IMR-90 (cell line): Measurements from ENCODE around the gene ANTXR1. TPM values are rescaled to one million over a fixed set of nuclear protein-coding genes. Genes with fewer than 3 reads are reported as not detected.

ENCODE experiments used
- ATAC-seq: fragments of 200-7000 bp; cut with Tn5 transposase; 2 replicates; pipeline ENCODE4 v1.9.1; 2020; ENCODE audit warnings: low read depth, mild to moderate bottlenecking, moderate library complexity
- BruUV-seq: library from RNA; stranded (reverse); fragments of 400-500 nt; replicated peaks from 2 replicates; lab custom pipeline; 2021; lab: Mats Ljungman, UMichigan
- CTCF ChIA-PET: fragments of 300-600 bp; formaldehyde crosslinking; extraction: SDS; loops from one replicate; lab custom pipeline; 2021; ENCODE audit warnings: antibody characterized with exemption; lab: Yijun Ruan, JAX
- POLR2A ChIA-PET: fragments of 300-600 bp; sonication (Branson Sonifier 250); formaldehyde crosslinking; loops from one replicate; lab custom pipeline; 2022; ENCODE audit warnings: antibody characterized with exemption; ENCODE audit not compliant: unreplicated experiment; lab: Charles Lee
- DNase-seq: peaks from one replicate; pipeline ENCODE4 v3.0.0; 2013
- H2AFZ ChIP-seq: replicated peaks from 2 replicates; pipeline ENCODE3; 2013; ENCODE audit warnings: low read length, mild to moderate bottlenecking; ENCODE audit not compliant: poor library complexity
- H2AK5ac ChIP-seq: 2 replicates; pipeline ENCODE4 v1.6.1; 2013; ENCODE audit warnings: low read depth, low read length, inconsistent platforms
- H2AK9ac ChIP-seq: replicated peaks from 2 replicates; pipeline ENCODE3; 2013; ENCODE audit warnings: mild to moderate bottlenecking, low read depth, low read length, moderate library complexity; ENCODE audit not compliant: poor library complexity
- H2BK120ac ChIP-seq: 2 replicates; pipeline ENCODE4 v1.6.1; 2013; ENCODE audit warnings: low read depth, low read length, inconsistent platforms
- H2BK15ac ChIP-seq: 3 replicates; pipeline ENCODE4 v1.6.1; 2013; ENCODE audit warnings: low read depth, low read length, inconsistent platforms
- H2BK20ac ChIP-seq: 2 replicates; pipeline ENCODE4 v1.6.1; 2013; ENCODE audit warnings: low read depth, mild to moderate bottlenecking, inconsistent platforms, low read length, moderate library complexity
- H2BK5ac ChIP-seq: 2 replicates; pipeline ENCODE4 v1.6.1; 2013; ENCODE audit warnings: mild to moderate bottlenecking, low read depth, low read length, inconsistent platforms; ENCODE audit not compliant: poor library complexity, severe bottlenecking
- H3K14ac ChIP-seq: replicated peaks from 2 replicates; pipeline ENCODE4 v1.6.1; 2013; ENCODE audit warnings: low read depth, low read length, inconsistent platforms
- H3K18ac ChIP-seq: 2 replicates; pipeline ENCODE4 v1.6.1; 2013; ENCODE audit warnings: low read depth, low read length, control low read depth
- H3K23ac ChIP-seq: 2 replicates; pipeline ENCODE4 v1.6.1; 2013; ENCODE audit warnings: low read depth, low read length, inconsistent platforms
- H3K27ac ChIP-seq: 2 replicates; pipeline ENCODE4 v1.5.1; 2013; ENCODE audit warnings: mild to moderate bottlenecking, control low read depth, low read length; ENCODE audit not compliant: insufficient read depth
- H3K27me3 ChIP-seq: 2 replicates; pipeline ENCODE4 v1.6.1; 2013; ENCODE audit warnings: low read length; ENCODE audit not compliant: control insufficient read depth, insufficient read depth
- H3K36me3 ChIP-seq: 2 replicates; pipeline ENCODE4 v1.6.1; 2013; ENCODE audit warnings: low read length, mixed read lengths; ENCODE audit not compliant: control insufficient read depth, insufficient read depth
- H3K4ac ChIP-seq: 2 replicates; pipeline ENCODE4 v1.6.1; 2013; ENCODE audit warnings: low read depth, low read length, inconsistent platforms
- H3K4me1 ChIP-seq: 2 replicates; pipeline ENCODE4 v1.6.1; 2013; ENCODE audit warnings: low read length, mixed read lengths; ENCODE audit not compliant: control insufficient read depth, insufficient read depth
- H3K4me2 ChIP-seq: 2 replicates; pipeline ENCODE4 v1.6.1; 2013; ENCODE audit warnings: low read depth, mild to moderate bottlenecking, control low read depth, low read length, moderate library complexity
- H3K4me3 ChIP-seq: 2 replicates; pipeline ENCODE4 v1.5.1; 2013; ENCODE audit warnings: low read depth, mild to moderate bottlenecking, control low read depth, low read length, moderate library complexity; ENCODE audit not compliant: insufficient read depth
- H3K56ac ChIP-seq: 2 replicates; pipeline ENCODE4 v1.6.1; 2013; ENCODE audit warnings: low read length, inconsistent platforms; ENCODE audit not compliant: insufficient read depth; ENCODE audit errors: extremely low read depth
- H3K79me1 ChIP-seq, 2 experiments: 2 replicates each; pipeline ENCODE4 v1.6.1; 2013; ENCODE audit warnings: low read length in 2 of 2, inconsistent platforms in 1 of 2, low read depth in 1 of 2
- H3K9ac ChIP-seq: 2 replicates; pipeline ENCODE4 v1.6.1; 2013; ENCODE audit warnings: low read depth, low read length, control low read depth
- H3K9me1 ChIP-seq: 2 replicates; pipeline ENCODE4 v1.6.1; 2013; ENCODE audit warnings: low read length, inconsistent platforms; ENCODE audit not compliant: insufficient read depth
- H3K9me3 ChIP-seq: 2 replicates; pipeline ENCODE4 v1.6.1; 2013; ENCODE audit warnings: low read length; ENCODE audit not compliant: control insufficient read depth, insufficient read depth
- H4K20me1 ChIP-seq: 2 replicates; pipeline ENCODE4 v1.6.1; 2013; ENCODE audit warnings: low read length, inconsistent platforms; ENCODE audit not compliant: insufficient read depth
- H4K5ac ChIP-seq: 2 replicates; pipeline ENCODE4 v1.6.1; 2013; ENCODE audit warnings: mild to moderate bottlenecking, low read depth, low read length, control low read depth
- H4K8ac ChIP-seq, 2 experiments: 2 replicates each; pipeline ENCODE4 v1.6.1; 2013; ENCODE audit warnings: low read depth in 2 of 2, low read length in 2 of 2, control low read depth in 1 of 2, inconsistent platforms in 1 of 2
- H4K91ac ChIP-seq: 2 replicates; pipeline ENCODE4 v1.6.1; 2013; ENCODE audit warnings: low read depth, low read length, inconsistent platforms; ENCODE audit not compliant: insufficient read depth
- CHD1 ChIP-seq: IDR thresholded peaks from 2 replicates; pipeline ENCODE4 v1.6.1; 2012; ENCODE audit warnings: low read depth, low read length, improper control_type of control experiment
- FOS ChIP-seq: fragments of 150-350 bp; IDR thresholded peaks from 2 replicates; pipeline ENCODE4 v1.6.1; 2016; ENCODE audit warnings: low read depth, low read length
- MAZ ChIP-seq: IDR thresholded peaks from 2 replicates; pipeline ENCODE4 v1.6.1; 2012; ENCODE audit warnings: low read depth, mild to moderate bottlenecking, low read length, improper control_type of control experiment, moderate library complexity, borderline replicate concordance
- MXI1 ChIP-seq: IDR thresholded peaks from 2 replicates; pipeline ENCODE4 v1.6.1; 2012; ENCODE audit warnings: low read depth, mild to moderate bottlenecking, low read length, moderate library complexity, borderline replicate concordance
- RAD21 ChIP-seq: IDR thresholded peaks from 2 replicates; pipeline ENCODE4 v1.6.1; 2012; ENCODE audit warnings: low read length, improper control_type of control experiment
- SMC3 ChIP-seq: fragments of 150-350 bp; IDR thresholded peaks from 2 replicates; pipeline ENCODE4 v1.6.1; 2016; ENCODE audit warnings: low read depth, mild to moderate bottlenecking, antibody characterized with exemption, low read length, moderate library complexity
- WGBS, 2 experiments: methylation state at CpG; one replicate each; pipeline versions ENCODE4 v1.1.5 to v1.1.7; 2013; ENCODE audit warnings: missing lambda C conversion rate in 2 of 2; ENCODE audit not compliant: insufficient read length in 1 of 2; ENCODE audit errors: extremely low coverage in 2 of 2; 5-methylcytosine and 5-hydroxymethylcytosine counted together
- dilution Hi-C: fragments of 300-500 bp; cut with HindIII; formaldehyde crosslinking; loops from one replicate; pipeline ENCODE4 v1.14.3; 2018; ENCODE audit warnings: low sequenced_read_pairs; ENCODE audit not compliant: unreplicated experiment
- in situ Hi-C: fragments of 300-500 bp; cut with MboI; formaldehyde crosslinking; loops from 3 replicates; pipeline ENCODE4 v1.14.3; 2019; ENCODE audit warnings: low sequenced_read_pairs, inconsistent platforms, mixed read lengths
- intact Hi-C: fragments of 100-400 bp; cut with micrococcal nuclease; formaldehyde crosslinking; loops from 2 replicates; pipeline ENCODE4 v1.10.0; 2022
- polyA plus RNA-seq, 3 experiments: library from polyadenylated mRNA; depleted of rRNA; stranded (reverse); fragments of >200 nt; gene quantifications; 2 replicates each; pipeline ENCODE4 v1.2.3, GENCODE V29; 2012; ENCODE audit warnings: low replicate concordance in 1 of 3
- total RNA-seq: library from RNA; depleted of rRNA; stranded (reverse); fragments of >200 nt; gene quantifications from 2 replicates; pipeline ENCODE4 v1.2.3, GENCODE V29; 2012

ANTXR1 gene
- total and polyA plus RNA-seq, 2 of the 4 experiments (the other 2 are of a cell fraction): 27.2 to 36.9 TPM

DNA sequence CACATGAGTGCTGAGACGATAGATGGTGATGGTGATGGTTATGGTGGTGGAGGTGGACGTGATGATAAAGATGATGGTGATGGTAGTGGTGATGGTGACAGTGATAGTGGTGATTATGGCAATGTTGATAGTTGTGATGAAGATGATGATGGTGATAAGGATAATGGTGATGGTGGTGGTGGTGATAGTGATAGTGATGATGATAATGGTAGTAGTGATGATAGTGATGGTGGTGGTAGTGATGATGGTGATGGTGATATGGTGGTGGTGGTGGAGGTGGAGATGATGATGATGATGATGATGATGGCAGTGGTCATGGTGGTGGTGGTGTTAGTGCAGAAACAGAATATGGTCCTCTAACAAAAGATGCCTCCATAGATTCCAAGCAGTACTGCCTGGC, 10.3 kb downstream of the ANTXR1 start:
- Histone ChIP-seq H2AK9ac (no peak overlapping the region), H3K9me1 (peaks cover 33% of the 10 kb centered on the region), H3K27ac (no peak overlapping the region), H3K4ac (no peak overlapping the region), H3K36me3 (peaks cover 11% of the 10 kb centered on the region; the same call in 1 of the 2 replicates), H2AK5ac (no peak overlapping the region), H2AFZ (no peak overlapping the region), H4K91ac (no peak overlapping the region), H4K20me1 (peaks cover 87% of the 10 kb centered on the region), H3K56ac (no peak overlapping the region), H3K4me3 (no peak overlapping the region), H2BK5ac (no peak overlapping the region), H3K9ac (no peak overlapping the region), H2BK15ac (no peak overlapping the region), H3K14ac (no peak overlapping the region), H3K9me3 (no peaks in the 10 kb centered on the region), H3K27me3 (no peaks in the 10 kb centered on the region), H2BK20ac (no peak overlapping the region), H3K4me2 (no peak overlapping the region), H3K18ac (no peak overlapping the region), H4K8ac (no peak overlapping the region), H3K79me1 (peaks cover 58 to 84% of the 10 kb centered on the region in 2 experiments), H2BK120ac (no peak overlapping the region), H4K5ac (no peak overlapping the region), H3K23ac (no peak overlapping the region), H3K4me1 (peaks cover 20% of the 10 kb centered on the region)
- in situ Hi-C loops (no loop called here), dilution Hi-C loops (loop anchor here (25.0 kb wide), 1 partner anchor 289 kb away; no protein-coding TSS in a partner anchor), intact Hi-C loops (no loop called here)
- BruUV-seq: no TSS peak
- no peak for DNase-seq
- POLR2A ChIA-PET: no interaction called here
- CTCF ChIA-PET: interaction anchor here (1.0 kb wide), 1 partner anchor 24 kb away, joined by 4 read pairs; no protein-coding TSS in a partner anchor
- 100% methylated on average over 2 of the region's 2 CpGs; no CpG with 5 or more reads in 1 of the 2 experiments for WGBS, 2 experiments
- no peak for ATAC-seq
- TF ChIP-seq MXI1 (no peak), MAZ (no peak), RAD21 (no peak), SMC3 (no peak), CHD1 (no peak), FOS (no peak)
